Naive thymus-derived CD4-positive, alpha-beta T cell (primary cell): Measurements from ENCODE around the gene C1orf105. TPM values are rescaled to one million over a fixed set of nuclear protein-coding genes. Genes with fewer than 3 reads are reported as not detected.
"Not testable (repeated sequence)": the region's sequence is repeated elsewhere in the genome, so short reads cannot be mapped to it uniquely, and the experiment has no call there.

ENCODE experiments used
- ATAC-seq: fragments of 150-1000 bp; cut with Tn5 transposase; 2 replicates; pipeline ENCODE4 v1.10.0; 2021; ENCODE audit warnings: mild to moderate bottlenecking, moderate library complexity
- CTCF ChIA-PET: fragments of 350-600 bp; sonication (Branson Sonifier 250); formaldehyde crosslinking; loops from one replicate; lab custom pipeline; 2021; ENCODE audit warnings: antibody characterized with exemption; lab: Charles Lee
- POLR2A ChIA-PET: fragments of 350-600 bp; sonication (Branson Sonifier 250); formaldehyde crosslinking; loops from one replicate; lab custom pipeline; 2021; ENCODE audit warnings: antibody characterized with exemption, inconsistent platforms; lab: Charles Lee
- DNase-seq, 9 donors: peaks; one replicate each; pipeline versions ENCODE4 v3.0.0 to v3.0.0-alpha.2; 2020 to 2022; ENCODE audit warnings: mixed read lengths in 1 of 9
- H3K27ac ChIP-seq: one replicate; pipeline ENCODE4 v1.7.0; 2013; ENCODE audit warnings: mild to moderate bottlenecking, low read depth, low read length, moderate library complexity
- H3K27me3 ChIP-seq, 2 donors: one replicate each; pipeline ENCODE4 v1.7.0; 2013; ENCODE audit warnings: low read length in 2 of 2, mild to moderate bottlenecking in 2 of 2, moderate library complexity in 2 of 2; ENCODE audit not compliant: control insufficient read depth in 2 of 2, insufficient read depth in 2 of 2
- H3K36me3 ChIP-seq, 3 experiments: 1 replicate in 2 of 3; 2 replicates in 1 of 3; pipeline ENCODE4 v1.7.0; 2013; ENCODE audit warnings: low read length in 3 of 3, mild to moderate bottlenecking in 3 of 3, moderate library complexity in 1 of 3; ENCODE audit not compliant: insufficient read depth in 3 of 3, control insufficient read depth in 2 of 3
- H3K4me1 ChIP-seq, 2 donors: one replicate each; pipeline ENCODE4 v1.7.0; 2013; ENCODE audit warnings: low read length in 2 of 2, mild to moderate bottlenecking in 2 of 2, moderate library complexity in 1 of 2; ENCODE audit not compliant: control insufficient read depth in 2 of 2, insufficient read depth in 2 of 2
- H3K4me3 ChIP-seq: 2 replicates; pipeline ENCODE4 v1.7.0; 2013; ENCODE audit warnings: mild to moderate bottlenecking, low read length
- H3K9me3 ChIP-seq, 3 experiments: 1 replicate in 2 of 3; 2 replicates in 1 of 3; pipeline ENCODE4 v1.7.0; 2013; ENCODE audit warnings: low read length in 3 of 3; ENCODE audit not compliant: control insufficient read depth in 2 of 3
- H3K27ac Mint-ChIP-seq, 9 donors: one replicate each; pipeline ENCODE4 v1.8.0; 2020 to 2022; ENCODE audit warnings: mixed read lengths in 9 of 9, mild to moderate bottlenecking in 8 of 9, moderate library complexity in 5 of 9, inconsistent platforms in 2 of 9
- H3K27me3 Mint-ChIP-seq, 5 donors: one replicate each; pipeline ENCODE4 v1.8.0; 2021 to 2022; ENCODE audit warnings: mixed read lengths in 5 of 5, mild to moderate bottlenecking in 1 of 5
- H3K36me3 Mint-ChIP-seq, 5 donors: one replicate each; pipeline ENCODE4 v1.8.0; 2020 to 2022; ENCODE audit warnings: mixed read lengths in 5 of 5, mild to moderate bottlenecking in 3 of 5, inconsistent platforms in 1 of 5
- H3K4me1 Mint-ChIP-seq, 7 donors: one replicate each; pipeline ENCODE4 v1.8.0; 2020 to 2022; ENCODE audit warnings: mixed read lengths in 7 of 7, mild to moderate bottlenecking in 3 of 7, inconsistent platforms in 1 of 7
- H3K4me3 Mint-ChIP-seq, 10 donors: one replicate each; pipeline ENCODE4 v1.8.0; 2020 to 2022; ENCODE audit warnings: mild to moderate bottlenecking in 10 of 10, mixed read lengths in 10 of 10, moderate library complexity in 6 of 10, inconsistent platforms in 2 of 10
- H3K9me3 Mint-ChIP-seq, 11 donors: one replicate each; pipeline ENCODE4 v1.8.0; 2020 to 2022; ENCODE audit warnings: mixed read lengths in 11 of 11, mild to moderate bottlenecking in 4 of 11, inconsistent platforms in 1 of 11, moderate library complexity in 1 of 11
- intact Hi-C, 2 donors: fragments of 100-400 bp; cut with micrococcal nuclease; formaldehyde crosslinking; loops; one replicate each; pipeline ENCODE4 v1.15.1; 2023
- polyA plus RNA-seq, 2 donors: library from polyadenylated mRNA; unstranded; fragments of 300-500 nt; fragmentation: Illumina TruSeq; gene quantifications; one replicate each; pipeline ENCODE4 v1.2.3, GENCODE V29; 2021
- total RNA-seq, 6 experiments: library from RNA in 5 of 6; stranded (reverse) in 5 of 6; gene quantifications; 1 replicate in 5 of 6; 2 replicates in 1 of 6; pipeline ENCODE4 v1.2.3 and lab custom pipeline; 2021 to 2026

The C1orf105 gene
- total and polyA plus RNA-seq, 7 experiments from 2014 or later = 0.86 TPM; not detected in 6

DNA sequence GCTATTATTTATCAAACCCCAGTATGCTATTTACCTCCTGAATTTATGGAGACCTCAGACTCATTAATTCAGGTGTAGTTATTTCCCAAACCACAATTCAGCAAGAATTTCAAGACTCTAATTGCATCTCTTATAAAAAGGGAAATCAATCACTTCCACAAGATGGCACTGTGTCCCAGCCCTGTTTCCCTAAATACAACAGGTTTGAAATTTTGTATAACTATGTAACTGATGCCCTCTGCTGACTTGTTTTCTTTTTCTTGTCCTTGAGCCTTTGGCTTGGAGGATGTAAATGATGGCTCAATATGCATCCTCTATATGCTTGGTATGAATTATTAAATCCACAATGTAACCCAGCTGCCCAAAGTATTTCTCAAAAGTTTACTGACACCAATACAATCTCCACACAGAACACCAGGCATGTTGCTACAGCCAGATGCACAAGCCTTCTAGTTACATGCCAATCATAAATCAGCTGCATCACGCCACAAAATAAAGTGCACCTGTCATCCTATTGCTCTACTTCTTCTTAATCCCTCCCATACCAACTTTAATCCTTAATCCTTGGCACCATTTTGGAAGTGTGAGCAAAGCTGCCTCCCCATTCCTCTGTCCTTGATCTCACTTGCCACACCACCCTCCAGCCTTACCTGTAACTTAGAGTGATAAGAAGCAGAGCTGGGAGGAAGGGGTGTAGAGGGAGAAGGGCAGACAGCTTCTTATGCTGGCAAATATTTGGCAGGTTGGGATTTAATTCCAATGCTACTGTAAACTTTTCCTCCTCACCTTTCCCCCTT, 9.0 kb downstream of the C1orf105 start:
- CTCF ChIA-PET = interaction anchor here (0.6 to 6.4 kb wide), 17 partner anchors 9 to 427 kb away, joined by 3 to 120 read pairs (median 5); partner anchors contain the start of gene PIGC

DNA sequence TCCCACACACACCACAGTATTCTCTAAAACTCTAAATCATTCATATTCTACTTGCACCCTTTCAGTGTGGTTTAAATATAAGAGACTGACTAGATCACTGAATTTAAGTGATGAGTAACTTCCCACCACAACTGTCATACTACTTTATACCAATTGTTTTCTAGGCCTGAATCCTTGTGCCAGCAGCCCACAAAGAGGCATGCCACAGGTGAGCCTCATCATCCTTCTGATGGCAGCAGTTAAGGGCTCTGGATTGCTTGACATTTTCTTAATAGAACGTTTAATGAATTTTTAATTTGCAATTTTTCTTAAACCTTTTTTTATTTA, 9.6 kb downstream of the C1orf105 start:
- CTCF ChIA-PET = interaction anchor here (0.6 to 6.4 kb wide), 16 partner anchors 9 to 428 kb away, joined by 3 to 120 read pairs (median 4); partner anchors contain the start of gene PIGC
- Histone ChIP-seq H3K27ac (peak overlapping the region; percentile 65), H3K36me3 (no peaks in the 10 kb centered on the region), H3K27me3 (no peaks in the 10 kb centered on the region), H3K4me1 (peaks cover 13 to 64% of the 10 kb centered on the region in 2 donors), H3K9me3 (no peaks in the 10 kb centered on the region), H3K4me3 (no peak overlapping the region)
- H3K27me3 Mint-ChIP-seq = no peaks in the 10 kb centered on the region
- DNase-seq = no peak
- H3K9me3 Mint-ChIP-seq = peaks cover 0 to 17% (median 4%) of the 10 kb centered on the region in 11 donors
- H3K36me3 Mint-ChIP-seq = peaks cover 0 to 12% (median 9%) of the 10 kb centered on the region in 5 donors
- POLR2A ChIA-PET = interaction anchor here (1.1 to 5.9 kb wide), 3 partner anchors 12 to 102 kb away, joined by 3 to 85 read pairs (median 11); partner anchors contain the start of genes PIGC and SUCO
- H3K4me3 Mint-ChIP-seq = peak overlapping the region in 2 of 10 donors; percentile 46 to 57
- intact Hi-C loops = no loop called here
- H3K27ac Mint-ChIP-seq = peak overlapping the region in 5 of 9 donors; percentile 76 to 92 (median 81)
- peaks cover 0 to 46% (median 33%) of the 10 kb centered on the region in 7 donors for H3K4me1 Mint-ChIP-seq
- ATAC-seq = no peak

More for the DNA sequence above, 9.0 kb downstream of the C1orf105 start:
- H3K9me3 ChIP-seq = no peaks in the 10 kb centered on the region
- H3K4me3 ChIP-seq = no peak overlapping the region
- Mint-ChIP-seq H3K27ac (peak overlapping the region in 5 of 9 donors; percentile 76 to 92 (median 84)), H3K4me3 (peak overlapping the region in 5 of 10 donors; percentile 16 to 57 (median 49)), H3K4me1 (peaks cover 0 to 46% (median 32%) of the 10 kb centered on the region in 7 donors), H3K36me3 (peaks cover 0 to 11% (median 5%) of the 10 kb centered on the region in 5 donors), H3K27me3 (no peaks in the 10 kb centered on the region), H3K9me3 (peaks cover 0 to 16% (median 3%) of the 10 kb centered on the region in 11 donors)
- H3K4me1 ChIP-seq = peaks cover 13 to 64% of the 10 kb centered on the region in 2 donors
- no peaks in the 10 kb centered on the region for H3K36me3 ChIP-seq
- POLR2A ChIA-PET = interaction anchor here (1.1 to 5.9 kb wide), 5 partner anchors 13 to 339 kb away, joined by 3 to 85 read pairs (median 3); partner anchors contain the start of genes PIGC and SUCO
- DNase-seq = peak in 7 of 9 donors; percentile 47 to 73 (median 65)
- no peaks in the 10 kb centered on the region for H3K27me3 ChIP-seq
- H3K27ac ChIP-seq = no peak overlapping the region
- ATAC-seq = peak; percentile 92
- intact Hi-C loops = loop anchor here (1.0 to 10.0 kb wide), 16 partner anchors 15 to 1003 kb away; partner anchors contain the start of genes PIGC (in 2 of the 2), METTL13 (in 1 of the 2), MYOC (in 1 of the 2) and SUCO (in 1 of the 2)

DNA sequence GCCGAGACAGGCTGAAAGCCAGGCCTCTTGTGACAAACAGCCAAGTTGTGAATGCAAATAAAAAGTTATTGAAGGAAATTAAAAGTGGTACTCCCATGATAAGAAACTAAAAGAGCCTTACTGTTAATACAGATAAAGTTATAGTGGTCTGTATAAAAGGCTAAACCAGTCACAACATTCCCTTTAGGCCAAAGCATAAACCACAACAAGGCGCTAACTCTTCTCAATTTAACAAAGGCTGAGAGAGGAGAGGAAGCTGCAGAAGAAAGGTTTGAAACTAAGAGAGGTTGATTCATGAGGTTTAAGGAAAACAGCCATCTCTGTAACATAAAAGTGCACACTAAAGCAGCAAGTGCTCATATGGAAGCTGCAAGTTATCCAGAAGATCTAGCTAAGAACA, 10.7 kb downstream of the C1orf105 start:
- Histone ChIP-seq H3K4me1 (peaks cover 13 to 62% of the 10 kb centered on the region in 2 donors), H3K27ac (peak overlapping the region; percentile 65), H3K27me3 (no peaks in the 10 kb centered on the region), H3K36me3 (no peaks in the 10 kb centered on the region), H3K4me3 (no peak overlapping the region), H3K9me3 (no peaks in the 10 kb centered on the region)
- Mint-ChIP-seq H3K27me3 (no peaks in the 10 kb centered on the region), H3K4me1 (peaks cover 4 to 46% (median 36%) of the 10 kb centered on the region in 7 donors), H3K4me3 (peak overlapping the region; percentile 57 to 77 (median 72)), H3K27ac (peak overlapping the region in 8 of 9 donors; percentile 19 to 94 (median 90)), H3K9me3 (peaks cover 0 to 27% (median 8%) of the 10 kb centered on the region in 11 donors), H3K36me3 (peaks cover 0 to 22% (median 11%) of the 10 kb centered on the region in 5 donors)
- intact Hi-C loops = no loop called here
- CTCF ChIA-PET = interaction anchor here (0.7 to 6.4 kb wide), 19 partner anchors 9 to 629 kb away, joined by 3 to 120 read pairs (median 3); partner anchors contain the start of genes PIGC and SUCO
- ATAC-seq (no peak), DNase-seq (peak in 1 of 9 donors; percentile 16)
- POLR2A ChIA-PET = interaction anchor here (0.7 to 5.9 kb wide), 8 partner anchors 11 to 1059 kb away, joined by 3 to 85 read pairs (median 6); partner anchors contain the start of genes PIGC, SUCO and VAMP4

DNA sequence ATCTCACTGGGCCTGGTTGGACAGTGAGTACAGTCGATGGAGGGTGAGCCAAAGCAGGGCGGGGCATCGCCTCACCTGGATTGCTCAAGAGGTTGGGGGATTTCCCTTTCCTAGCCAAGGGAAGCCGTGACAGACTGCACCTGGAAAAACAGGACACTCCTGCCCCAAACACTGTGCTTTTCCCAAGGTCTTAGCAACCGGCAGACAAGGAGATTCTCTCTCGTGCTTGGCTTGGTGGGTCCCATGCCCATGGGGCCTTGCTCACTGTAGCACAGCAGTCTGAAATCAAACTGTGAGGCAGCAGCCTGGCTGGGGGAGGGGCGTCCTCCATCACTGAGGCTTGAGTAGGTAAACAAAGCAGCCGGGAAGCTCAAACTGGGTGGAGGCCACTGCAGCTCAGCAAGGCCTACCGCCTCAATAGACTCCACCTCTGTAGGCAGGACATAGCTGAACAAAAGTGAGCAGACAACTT, 11.3 kb downstream of the C1orf105 start:
- H3K36me3 Mint-ChIP-seq = peaks cover 0 to 25% (median 12%) of the 10 kb centered on the region in 5 donors
- peak in 7 of 9 donors; percentile 27 to 70 (median 56) for DNase-seq
- Histone ChIP-seq H3K27me3 (no peaks in the 10 kb centered on the region), H3K27ac (peak overlapping the region; percentile 65), H3K9me3 (no peaks in the 10 kb centered on the region), H3K36me3 (no peaks in the 10 kb centered on the region), H3K4me3 (no peak overlapping the region), H3K4me1 (peaks cover 13 to 56% of the 10 kb centered on the region in 2 donors)
- H3K27ac Mint-ChIP-seq = peak overlapping the region in 8 of 9 donors; percentile 20 to 94 (median 90)
- no peaks in the 10 kb centered on the region for H3K27me3 Mint-ChIP-seq
- peaks cover 0 to 28% (median 8%) of the 10 kb centered on the region in 11 donors for H3K9me3 Mint-ChIP-seq
- H3K4me1 Mint-ChIP-seq = peaks cover 4 to 46% (median 36%) of the 10 kb centered on the region in 7 donors
- peak; percentile 45 for ATAC-seq
- ChIA-PET POLR2A (interaction anchor here (0.6 to 5.9 kb wide), 13 partner anchors 10 to 1058 kb away, joined by 3 to 85 read pairs (median 5); partner anchors contain the start of genes PIGC, SUCO and VAMP4), CTCF (interaction anchor here (0.6 to 6.4 kb wide), 21 partner anchors 10 to 630 kb away, joined by 3 to 120 read pairs (median 4); partner anchors contain the start of genes PIGC and SUCO)
- peak overlapping the region in 9 of 10 donors; percentile 57 to 77 (median 72) for H3K4me3 Mint-ChIP-seq
- intact Hi-C loops = no loop called here

DNA sequence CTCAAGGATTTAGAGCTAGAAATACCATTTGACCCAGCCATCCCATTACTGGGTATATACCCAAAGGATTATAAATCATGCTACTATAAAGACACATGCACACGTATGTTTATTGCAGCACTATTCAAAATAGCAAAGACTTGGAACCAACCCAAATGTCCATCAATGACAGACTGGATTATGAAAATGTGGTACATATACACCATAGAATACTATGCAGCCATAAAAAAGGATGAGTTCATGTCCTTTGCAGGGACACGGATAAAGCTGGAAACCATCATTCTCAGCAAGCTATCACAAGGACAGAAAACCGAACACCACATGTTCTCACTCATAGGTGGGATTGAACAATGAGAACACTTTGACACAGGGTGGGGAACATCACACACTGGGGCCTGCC, 16.7 kb downstream of the C1orf105 start:
- POLR2A ChIA-PET, H3K9me3 ChIP-seq, H3K27me3 Mint-ChIP-seq, H3K4me3 ChIP-seq, CTCF ChIA-PET, H3K36me3 ChIP-seq, ATAC-seq, DNase-seq, intact Hi-C loops, H3K27ac Mint-ChIP-seq, H3K27ac ChIP-seq, H3K27me3 ChIP-seq, H3K4me3 Mint-ChIP-seq: not testable (repeated sequence)
- Mint-ChIP-seq H3K4me1 (peaks cover 25 to 66% (median 40%) of the 10 kb centered on the region in 7 donors), H3K9me3 (peaks cover 0 to 28% (median 8%) of the 10 kb centered on the region in 11 donors), H3K36me3 (peaks cover 10 to 58% (median 42%) of the 10 kb centered on the region in 5 donors)
- H3K4me1 ChIP-seq = peaks cover 0 to 16% of the 10 kb centered on the region in 2 donors
